GM18907 (cell line): ENCODE data around the gene FYCO1.
"Not testable (repeated sequence)": the region's sequence is repeated elsewhere in the genome, so short reads cannot be mapped to it uniquely, and the experiment has no call there.

Experiments used
- ATAC-seq: cut with Tn5 transposase; IDR thresholded peaks from one replicate; pipeline ENCODE4 v1.9.1; 2021; ENCODE audit warnings: mild to moderate bottlenecking, moderate library complexity; ENCODE audit not compliant: unreplicated experiment

FYCO1 gene

DNA sequence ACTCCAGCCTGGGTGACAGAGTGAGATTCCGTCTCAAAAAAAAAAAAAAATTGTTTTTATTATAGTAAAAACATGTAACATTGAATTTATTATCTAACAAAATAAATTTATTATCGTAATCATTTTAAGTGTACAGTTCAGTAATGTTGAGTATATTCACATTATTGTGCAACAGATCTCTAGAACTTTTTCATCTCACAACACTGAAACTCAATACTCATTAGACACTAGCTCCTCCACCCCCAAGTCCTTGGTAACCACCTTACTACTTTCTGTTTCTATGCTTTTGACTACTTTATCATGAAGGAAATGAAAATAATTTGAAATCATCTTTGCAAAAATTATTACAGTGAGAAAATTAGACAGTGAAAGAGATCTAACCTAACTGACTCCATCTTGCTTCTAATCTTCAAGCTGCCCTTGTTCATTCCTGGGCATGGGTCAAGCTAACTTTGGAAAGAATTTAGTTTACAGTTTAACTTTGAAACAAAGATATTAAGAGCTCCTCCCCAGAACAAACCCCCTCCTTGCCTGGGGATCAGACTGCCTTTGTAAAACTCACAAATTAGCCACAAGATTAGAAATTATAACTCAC, 15.0 kb upstream of the FYCO1 start:
- ATAC-seq, result no peak

DNA sequence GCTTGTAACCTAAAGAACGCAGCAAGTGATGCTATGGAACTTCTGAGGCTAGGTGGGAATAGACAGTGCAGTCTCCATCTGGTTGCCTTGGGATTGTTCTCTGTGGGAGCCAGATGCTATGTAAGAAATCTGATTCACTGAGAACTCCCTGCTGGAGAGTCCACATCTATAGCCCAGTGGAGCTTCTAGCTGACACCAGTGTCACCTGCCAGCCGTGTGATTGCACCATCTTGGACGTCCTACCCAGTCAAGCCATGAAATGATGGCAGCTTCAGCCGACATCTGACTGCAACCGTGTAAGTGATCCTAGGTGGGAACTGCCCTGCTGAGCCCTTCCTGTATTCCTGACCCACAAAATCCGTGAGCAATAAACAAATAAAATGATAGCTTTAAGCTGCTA, 12.4 kb upstream of the FYCO1 start:
- no peak for ATAC-seq

DNA sequence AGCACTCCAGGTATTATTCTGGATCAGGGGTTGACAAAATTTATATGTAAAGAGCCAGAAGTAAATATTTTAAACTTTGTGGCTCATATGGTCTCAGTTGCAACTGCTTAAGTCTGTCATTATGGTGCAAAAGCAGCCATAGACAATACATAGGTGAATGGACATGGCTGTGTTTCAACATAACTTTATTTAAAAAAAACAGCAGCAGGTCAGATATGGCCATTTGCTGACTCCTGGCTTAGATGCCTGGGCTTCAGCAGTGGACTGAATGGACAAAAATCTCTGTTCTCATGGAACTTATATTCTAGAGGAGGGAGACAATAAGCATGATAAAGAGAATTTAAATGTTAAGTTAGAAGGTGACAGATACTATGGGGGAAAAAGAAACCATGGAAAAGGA, 11.7 kb upstream of the FYCO1 start:
- no peak for ATAC-seq

DNA sequence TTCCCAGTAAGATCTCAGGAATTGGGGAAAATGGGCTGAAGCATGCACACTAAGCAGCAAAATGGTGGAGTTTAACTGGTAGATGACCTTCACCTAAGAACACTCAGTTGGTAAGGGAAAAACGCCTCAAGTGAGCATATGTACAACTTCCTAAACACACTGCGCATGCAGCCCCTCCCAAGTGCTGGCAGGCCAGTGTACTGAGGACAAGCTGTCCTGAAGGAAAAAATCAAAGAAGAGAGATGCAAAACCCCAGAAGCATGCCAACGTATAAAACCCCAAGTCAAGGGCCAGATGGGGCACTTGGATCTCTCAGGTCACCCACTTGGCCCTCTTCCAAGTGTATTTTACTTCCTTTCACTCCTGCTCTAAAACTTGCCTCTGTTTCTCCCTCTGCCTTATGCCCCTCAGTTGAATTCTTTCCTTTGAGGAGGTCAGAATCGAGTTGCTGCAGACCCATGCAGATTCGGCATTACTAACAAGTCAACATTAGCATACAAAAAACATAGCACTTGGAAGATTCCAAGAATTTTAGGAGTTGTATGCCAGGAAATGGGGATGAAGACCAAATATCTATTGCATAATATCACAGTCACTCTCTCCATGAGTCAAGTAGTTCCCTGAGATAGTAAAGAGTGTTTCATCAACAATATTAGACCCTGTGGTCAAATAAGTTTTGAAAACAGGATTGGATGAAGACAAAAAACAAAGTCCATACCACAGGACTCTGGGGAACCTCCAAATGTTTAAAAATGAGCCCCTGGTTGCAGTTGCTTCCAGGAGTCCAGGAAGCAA, 10.8 kb upstream of the FYCO1 start:
- ATAC-seq, result no peak

DNA sequence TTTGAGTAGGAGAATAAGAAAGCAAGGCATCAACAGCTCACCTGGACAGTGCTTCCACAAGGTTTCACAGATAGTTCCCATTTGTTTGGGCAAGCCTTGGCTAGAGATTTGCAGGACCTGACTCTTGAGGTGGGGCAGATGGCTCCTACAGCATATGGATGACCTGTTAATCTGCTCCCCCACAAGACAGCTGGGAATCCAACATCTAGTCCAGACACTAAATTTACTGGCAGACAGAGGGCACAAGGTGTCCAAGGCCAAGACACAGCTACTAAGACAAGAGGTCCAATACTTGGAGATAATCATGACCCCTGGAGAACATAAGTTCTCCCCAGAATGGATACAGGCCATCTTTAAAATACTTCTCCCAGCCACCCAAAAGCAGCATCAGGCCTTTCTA, 8.1 kb upstream of the FYCO1 start:
- ATAC-seq, result not testable (repeated sequence)

DNA sequence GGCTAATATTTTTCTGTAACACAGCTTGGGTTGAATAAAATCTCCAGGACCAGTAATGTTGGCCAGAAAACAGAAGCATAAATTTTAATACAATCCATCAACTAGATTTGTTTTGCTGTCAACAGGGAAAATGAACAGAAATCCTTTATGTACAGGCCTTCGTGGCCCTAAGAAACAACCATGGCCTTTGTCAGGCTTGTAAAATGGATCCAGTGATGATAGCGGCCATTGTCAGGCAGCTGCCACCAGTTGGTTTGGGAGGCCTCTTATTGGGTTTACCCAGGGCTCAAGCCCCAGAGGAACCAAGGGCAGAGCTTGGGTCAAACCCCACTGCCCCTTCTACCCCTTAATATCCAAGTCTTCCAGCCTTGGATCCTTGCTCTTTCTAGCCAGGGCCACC, 5.6 kb upstream of the FYCO1 start:
- no peak for ATAC-seq

DNA sequence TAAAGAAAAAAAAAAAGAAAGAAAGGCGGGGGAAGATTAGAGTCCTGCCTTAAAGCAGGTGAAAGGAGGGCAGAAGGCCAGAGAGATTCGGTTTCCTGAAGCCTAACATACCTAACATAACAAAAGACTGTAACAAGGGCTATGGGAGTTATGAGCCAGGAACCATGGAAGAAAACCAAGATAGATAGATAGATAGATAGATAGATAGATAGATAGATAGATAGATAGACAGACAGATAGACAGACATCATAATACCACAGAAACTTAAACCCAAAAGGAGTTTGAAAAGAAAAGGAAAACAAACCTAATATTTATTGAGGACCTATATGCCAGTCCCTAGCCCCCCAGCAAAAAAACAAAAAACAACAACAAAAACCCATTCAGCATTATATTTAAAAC, 2.3 kb upstream of the FYCO1 start:
- no peak for ATAC-seq

DNA sequence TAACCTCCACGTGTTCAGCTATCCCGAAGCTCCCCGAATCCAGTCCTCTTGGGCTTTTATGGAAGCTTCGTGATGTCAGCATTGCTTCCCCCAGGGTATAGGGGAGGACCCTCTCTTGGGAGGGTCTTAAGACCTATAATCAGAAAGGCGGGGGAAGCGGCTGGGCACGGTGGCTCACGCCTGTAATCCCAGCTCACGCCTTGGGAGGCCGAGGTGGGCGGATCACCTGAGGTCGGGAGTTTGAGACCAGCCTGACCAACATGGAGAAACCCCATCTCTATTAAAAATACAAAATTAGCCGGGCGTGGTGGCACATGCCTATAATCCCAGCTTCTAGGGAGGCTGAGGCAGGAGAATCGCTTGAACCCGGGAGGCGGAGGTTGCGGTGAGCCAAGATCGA, 1.9 kb upstream of the FYCO1 start:
- not testable (repeated sequence) for ATAC-seq

DNA sequence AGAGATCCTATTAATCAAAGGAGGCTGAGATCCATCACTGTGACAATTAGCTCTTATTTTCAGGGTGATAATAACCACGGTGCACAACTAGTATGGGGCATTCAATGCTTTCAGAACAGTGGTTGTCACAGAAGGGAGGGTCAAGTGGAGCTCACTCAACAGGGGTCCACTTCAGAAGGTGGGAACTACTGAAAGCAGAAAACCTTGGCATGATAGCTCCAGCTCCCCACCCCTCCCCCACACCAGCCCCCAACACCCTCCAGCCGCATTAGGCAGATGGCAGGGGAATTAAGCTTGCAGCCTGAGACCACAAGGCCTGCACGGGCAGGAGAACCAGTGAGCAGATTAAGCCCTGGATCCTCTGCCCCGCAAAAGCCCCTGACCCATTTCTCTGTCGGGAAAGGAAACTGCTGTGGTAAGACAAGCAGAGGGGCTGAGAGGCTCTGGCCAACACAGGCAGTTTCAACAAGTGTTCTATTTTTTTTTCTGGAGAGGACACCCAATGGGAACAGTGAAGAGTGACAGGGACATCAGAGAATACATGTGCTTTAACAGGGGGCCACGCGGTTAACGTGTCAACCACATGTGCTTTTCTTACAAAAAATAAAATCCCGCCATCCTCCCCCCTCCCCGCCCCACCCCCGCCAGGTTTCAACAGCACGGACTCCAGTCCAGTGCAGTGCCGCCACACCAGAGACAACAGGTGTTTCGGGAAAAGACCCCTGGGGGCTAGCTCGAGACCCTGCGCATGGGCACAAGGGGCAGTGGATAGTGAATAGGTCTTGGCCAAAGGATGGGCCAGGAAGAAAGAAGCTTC, 997 bp downstream of the FYCO1 start:
- ATAC-seq, result peak; percentile 23

DNA sequence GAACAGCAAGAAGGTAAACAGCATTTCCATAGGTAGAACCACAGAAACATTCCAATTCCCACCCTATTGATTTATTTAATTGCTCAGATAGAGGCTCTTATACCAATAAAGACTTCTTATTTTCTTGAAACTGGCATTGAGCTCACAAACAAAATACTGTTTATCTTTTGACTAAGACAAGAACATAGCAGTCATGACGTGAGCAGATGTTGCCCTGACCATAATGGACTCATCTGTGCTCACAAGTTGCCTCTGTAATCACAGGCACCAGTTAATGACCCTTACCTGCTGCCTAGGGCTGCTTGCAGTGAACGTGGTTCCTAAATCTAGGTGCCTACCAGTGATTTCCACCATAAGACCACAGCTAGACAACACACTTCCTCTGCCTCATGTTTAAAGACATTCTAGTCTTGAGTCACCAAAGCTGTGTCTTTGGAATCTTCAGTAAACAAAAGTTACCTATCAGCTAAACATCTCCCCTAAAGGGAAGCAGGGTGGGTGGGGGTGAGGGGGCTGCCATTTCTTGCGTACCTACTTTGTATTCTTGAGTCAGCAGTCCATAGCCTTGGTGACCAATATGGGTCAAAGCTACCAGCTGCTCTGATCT, 2.1 kb downstream of the FYCO1 start:
- no peak for ATAC-seq

DNA sequence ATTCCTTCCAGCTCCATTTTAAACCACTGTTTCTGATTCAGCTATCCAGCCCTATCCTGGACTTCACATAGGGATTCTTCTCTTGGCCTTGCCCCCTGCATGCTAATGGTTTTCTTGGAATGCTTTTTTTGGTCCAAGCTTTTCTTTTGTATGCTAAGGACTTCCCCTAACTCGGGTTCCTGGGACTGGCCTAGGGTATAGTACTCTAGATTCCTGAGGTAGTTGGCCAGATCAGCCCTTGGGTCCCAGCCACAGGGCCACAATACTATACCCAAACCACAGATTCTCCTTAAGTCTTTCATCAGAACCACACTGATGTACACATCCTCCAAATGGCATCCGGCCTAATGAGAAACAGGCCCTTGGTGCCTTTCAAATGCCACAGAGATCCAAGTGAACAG, 2.8 kb downstream of the FYCO1 start:
- no peak for ATAC-seq

DNA sequence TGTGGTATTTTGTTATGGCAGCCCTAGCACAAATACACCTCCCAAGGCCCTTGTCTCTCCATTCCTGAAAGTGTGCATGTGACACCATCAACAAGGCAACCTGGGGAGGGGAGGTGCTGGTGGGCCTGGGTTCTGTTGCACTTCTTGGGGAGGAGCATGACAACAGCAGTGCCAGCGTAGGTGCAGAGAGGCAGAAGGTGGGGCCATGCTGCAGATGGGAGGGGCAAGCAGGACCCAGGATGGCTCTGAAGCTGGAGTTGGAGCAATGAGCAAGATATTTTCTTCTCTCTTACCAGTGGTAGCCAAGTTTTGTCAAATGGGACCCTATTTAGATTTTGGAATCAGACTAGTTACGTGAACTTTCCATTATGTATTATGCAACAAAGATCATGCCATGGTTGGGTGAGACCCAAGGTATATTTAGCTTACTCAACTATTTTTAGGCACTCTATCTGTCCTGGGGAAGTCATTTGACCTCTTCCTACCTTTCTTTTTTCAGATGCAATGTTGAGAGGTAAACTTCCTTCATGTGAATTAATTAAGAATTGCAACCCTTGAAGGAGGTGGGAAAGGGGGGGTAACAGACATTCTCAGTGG, 3.4 kb downstream of the FYCO1 start:
- no peak for ATAC-seq

DNA sequence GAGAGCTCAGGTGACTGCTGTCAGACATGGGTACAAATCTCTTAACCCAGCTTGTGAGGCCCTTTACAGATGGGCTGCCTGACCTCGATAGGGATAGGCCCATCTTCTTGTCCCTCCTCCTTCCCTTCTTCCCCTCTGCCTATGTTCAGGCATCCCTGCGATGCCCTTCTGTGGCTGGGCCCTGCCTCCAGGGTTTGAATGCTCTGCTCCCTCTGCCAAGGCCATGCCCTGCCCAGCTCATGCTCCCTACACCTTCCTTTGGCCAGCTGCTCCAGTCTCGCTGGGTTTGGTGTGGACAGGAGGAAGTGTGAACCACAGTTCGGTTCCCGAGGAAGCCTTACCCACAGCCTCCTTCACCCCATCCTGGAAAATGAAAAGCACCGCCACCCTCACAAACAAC, 4.3 kb downstream of the FYCO1 start:
- ATAC-seq, result no peak

DNA sequence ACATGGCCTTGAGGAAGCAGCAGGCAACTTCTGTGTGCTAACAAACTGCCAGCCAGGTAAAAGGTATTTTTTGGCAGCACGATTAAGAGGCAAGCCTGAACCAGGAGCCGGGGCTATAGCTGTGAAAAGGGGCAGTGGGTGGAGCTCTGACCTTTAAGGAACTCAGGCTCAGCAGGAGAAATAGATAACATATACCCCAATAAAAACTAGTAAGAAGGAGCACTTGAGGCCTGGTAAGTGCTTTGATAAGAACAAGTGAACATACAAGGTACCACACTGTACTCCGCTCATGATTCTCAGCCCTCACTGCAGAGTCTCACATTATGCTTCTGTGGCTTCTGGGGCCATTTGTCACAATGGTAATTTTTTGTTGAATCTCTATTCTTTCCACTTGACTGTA, 5.4 kb downstream of the FYCO1 start:
- no peak for ATAC-seq

DNA sequence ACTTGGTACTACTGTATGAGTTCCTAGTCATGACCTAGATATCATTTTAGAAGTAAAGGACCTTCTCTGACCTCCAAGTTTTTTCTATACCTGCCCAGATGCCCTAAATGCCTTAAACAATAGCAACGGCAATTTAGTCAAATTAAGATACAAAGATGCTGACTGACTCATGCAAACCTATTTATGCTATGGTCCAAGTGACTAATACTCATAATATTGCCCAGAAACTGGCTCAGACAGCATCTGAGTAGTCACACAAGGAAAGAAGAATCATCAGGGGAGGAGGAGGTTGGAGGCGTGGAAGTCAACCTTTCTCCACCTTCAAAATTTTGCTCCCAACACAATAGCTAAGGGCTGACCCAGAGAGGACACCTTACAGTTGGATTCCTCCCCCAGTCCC, 6.8 kb downstream of the FYCO1 start:
- no peak for ATAC-seq

DNA sequence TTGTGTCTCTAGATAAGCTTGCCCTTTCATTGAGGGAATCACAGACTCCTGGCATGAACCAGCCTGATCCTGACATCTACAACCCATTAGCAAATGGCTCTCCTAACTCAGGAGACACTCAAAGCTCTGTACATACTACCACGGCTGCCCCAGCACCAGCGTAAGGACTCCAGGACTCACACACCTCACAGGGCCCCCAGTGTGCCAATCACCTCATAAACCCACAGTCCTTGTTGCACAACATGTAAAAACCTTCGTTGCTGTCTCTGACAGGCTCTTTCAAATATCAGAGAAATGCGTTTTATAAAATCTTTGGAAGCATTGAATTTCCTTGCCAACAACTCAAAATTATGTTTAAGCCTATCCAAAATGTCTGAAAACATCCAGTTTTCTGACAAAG, 7.3 kb downstream of the FYCO1 start:
- no peak for ATAC-seq

DNA sequence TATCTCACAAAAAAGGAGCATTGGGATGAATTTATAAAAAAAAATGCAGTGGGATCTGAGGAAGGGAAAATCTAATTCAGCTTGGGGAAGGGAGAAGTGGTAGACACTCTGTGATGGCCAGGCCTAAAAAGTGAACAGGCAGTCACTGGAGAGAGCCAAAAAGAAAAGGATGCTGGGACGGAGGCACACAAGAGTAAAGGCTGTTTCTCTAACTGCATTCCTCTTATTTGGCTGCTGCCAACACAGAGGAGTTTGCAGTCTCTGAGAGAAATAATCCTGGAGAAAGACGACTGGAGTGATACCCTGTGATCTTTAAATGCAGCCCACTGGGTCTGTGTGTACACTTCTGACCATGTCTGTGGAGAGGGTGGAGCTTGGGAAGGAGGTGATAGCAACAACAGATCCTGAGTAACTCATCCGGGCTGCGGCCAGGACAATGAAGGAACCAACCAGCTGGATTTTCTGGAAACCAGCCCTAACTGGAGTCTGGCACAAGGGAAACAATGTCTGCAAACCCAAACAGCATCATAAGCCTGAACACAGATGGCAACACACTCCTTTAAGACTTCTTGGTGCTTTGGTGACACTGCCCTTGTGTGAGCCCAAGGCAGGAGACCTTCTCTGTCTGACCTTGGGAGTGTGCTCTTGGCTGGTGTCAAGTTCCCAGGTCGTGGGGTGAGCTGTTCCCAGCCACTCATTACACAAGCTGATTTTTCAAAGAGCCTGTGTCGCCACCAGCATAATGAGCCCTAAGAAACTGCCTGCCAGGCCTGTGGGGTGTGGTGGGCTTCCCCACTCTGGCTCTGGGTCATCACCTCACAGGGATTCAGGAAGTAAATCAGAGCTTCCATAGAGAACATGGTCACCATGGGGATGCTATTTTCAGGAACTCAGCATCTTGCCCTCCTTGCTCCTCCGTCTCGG, 8.0 kb downstream of the FYCO1 start:
- no peak for ATAC-seq

DNA sequence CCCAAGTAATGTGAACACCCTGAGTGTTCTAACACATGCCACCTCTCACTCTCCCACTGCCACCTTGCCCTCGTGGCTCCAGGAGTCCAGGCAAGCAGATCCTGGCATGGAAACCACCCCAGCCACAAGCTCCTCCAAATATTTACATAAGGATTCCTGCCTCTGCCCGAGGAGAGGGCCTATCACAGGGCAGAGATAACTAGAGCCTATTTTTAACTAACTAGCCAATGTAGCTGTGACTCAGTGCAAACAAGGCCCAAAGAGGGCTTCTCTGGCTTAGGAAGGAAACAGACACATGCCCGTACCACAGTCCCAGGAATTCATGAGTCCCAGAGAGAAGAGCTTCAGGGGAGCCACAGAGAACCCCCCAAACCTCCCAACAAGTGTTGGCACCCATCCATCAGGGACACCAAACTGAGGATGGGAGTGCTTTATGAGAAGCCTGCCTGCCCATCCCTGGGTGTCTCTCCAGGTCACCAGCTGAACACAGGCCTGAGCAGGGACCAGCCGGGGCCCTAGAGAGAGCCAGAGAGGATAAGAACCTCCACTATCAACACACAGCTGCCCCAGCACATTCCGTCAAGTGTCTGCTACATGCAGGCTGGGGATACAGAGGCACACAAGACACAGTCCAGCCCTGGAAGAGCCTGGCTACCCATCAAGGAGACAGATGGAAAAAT, 9.2 kb downstream of the FYCO1 start:
- ATAC-seq, result no peak

DNA sequence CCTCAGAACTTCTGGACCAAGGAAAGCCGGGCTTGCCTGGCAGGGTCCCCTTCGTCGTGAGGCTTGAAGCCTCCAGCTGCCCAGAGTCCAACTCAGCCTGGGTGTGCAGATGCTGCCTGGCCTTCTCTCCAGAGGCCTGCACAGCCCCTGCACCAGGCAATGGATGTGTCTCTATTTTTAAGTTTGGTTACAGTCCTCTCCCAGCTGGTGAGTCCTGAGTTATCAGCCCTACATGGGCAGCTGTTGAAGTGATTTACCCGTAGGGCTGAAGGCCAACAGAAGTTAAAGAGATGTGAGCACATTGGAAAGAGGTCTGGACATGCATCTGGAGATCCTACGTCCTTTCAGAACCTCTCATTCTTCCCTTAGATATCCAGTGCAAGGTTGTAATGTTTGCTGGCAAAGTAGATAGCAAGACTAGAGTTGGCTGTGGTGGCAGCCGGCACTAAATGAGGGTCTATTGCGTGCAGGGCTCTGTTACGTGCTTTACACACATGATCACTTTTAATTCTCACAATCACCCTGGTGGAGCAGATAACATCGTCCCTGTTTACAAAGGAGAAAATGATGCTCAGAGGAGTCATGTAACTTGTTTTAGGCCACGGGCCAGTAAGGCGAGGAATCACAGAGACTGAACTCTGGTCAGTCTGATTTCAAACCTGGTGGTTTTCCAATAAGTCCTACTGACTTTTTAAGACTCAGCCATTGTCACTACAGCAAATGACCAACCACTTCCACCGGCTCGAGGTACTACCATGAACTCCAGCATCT, 9.9 kb downstream of the FYCO1 start:
- ATAC-seq, result no peak
